OCI-LY7 (cell line): ENCODE data around the gene KBTBD7. TPM values are rescaled to one million over a fixed set of nuclear protein-coding genes. Genes with fewer than 3 reads are reported as not detected.

Experiments used
- BruUV-seq: library from RNA; stranded (reverse); fragments of 400-500 nt; replicated peaks from 2 replicates; lab custom pipeline; 2021; lab: Mats Ljungman, UMichigan
- CTCF ChIA-PET: fragments of 300-600 bp; sonication (Branson Sonifier 250); formaldehyde crosslinking; loops from one replicate; lab custom pipeline; 2022; ENCODE audit warnings: antibody characterized with exemption; ENCODE audit not compliant: unreplicated experiment; lab: Charles Lee
- POLR2A ChIA-PET: fragments of 300-600 bp; sonication (Branson Sonifier 250); formaldehyde crosslinking; loops from one replicate; lab custom pipeline; 2022; ENCODE audit warnings: antibody characterized with exemption; lab: Charles Lee
- DNase-seq: peaks from one replicate; pipeline ENCODE4 v3.0.0-alpha.2; 2015; ENCODE audit warnings: low spot score
- H2AFZ ChIP-seq: fragments of 200-600 bp; sonication (generic), shearing (Covaris generic); 2 replicates; pipeline ENCODE4 v1.6.1; 2014; ENCODE audit warnings: mild to moderate bottlenecking, antibody characterized with exemption, low read length, moderate library complexity
- H3K27ac ChIP-seq: fragments of 200-600 bp; sonication (generic); 2 replicates; pipeline ENCODE4 v1.5.1; 2014; ENCODE audit warnings: mixed run types, low read depth, mild to moderate bottlenecking, moderate library complexity, low read length, inconsistent platforms; ENCODE audit not compliant: poor library complexity, severe bottlenecking
- H3K36me3 ChIP-seq: fragments of 200-600 bp; sonication (generic); 2 replicates; pipeline ENCODE4 v1.6.1; 2014; ENCODE audit warnings: mild to moderate bottlenecking, antibody characterized with exemption, low read length, moderate library complexity, mixed read lengths; ENCODE audit not compliant: insufficient read depth
- H3K4me1 ChIP-seq: fragments of 200-600 bp; sonication (generic); 2 replicates; pipeline ENCODE4 v1.5.1; 2014; ENCODE audit warnings: mild to moderate bottlenecking, low read length; ENCODE audit not compliant: insufficient read depth, poor library complexity, severe bottlenecking
- H3K4me2 ChIP-seq: fragments of 200-600 bp; sonication (generic); 2 replicates; pipeline ENCODE4 v1.6.1; 2014; ENCODE audit warnings: mild to moderate bottlenecking, low read length
- H3K4me3 ChIP-seq: fragments of 200-600 bp; sonication (generic); 2 replicates; pipeline ENCODE4 v1.5.1; 2014; ENCODE audit warnings: mild to moderate bottlenecking, low read depth, low read length; ENCODE audit not compliant: poor library complexity, severe bottlenecking
- H3K79me2 ChIP-seq: fragments of 200-600 bp; sonication (generic); 2 replicates; pipeline ENCODE4 v1.6.1; 2016; ENCODE audit warnings: low read depth, mild to moderate bottlenecking, low read length, moderate library complexity, mixed read lengths; ENCODE audit not compliant: insufficient read depth
- H3K9me2 ChIP-seq: fragments of 200-600 bp; sonication (generic); 2 replicates; pipeline ENCODE4 v1.6.1; 2016; ENCODE audit warnings: mild to moderate bottlenecking, low read length, mixed read lengths; ENCODE audit not compliant: insufficient read depth
- H3K9me3 ChIP-seq: fragments of 200-600 bp; sonication (generic); 2 replicates; pipeline ENCODE4 v1.6.1; 2014; ENCODE audit warnings: mild to moderate bottlenecking, mixed run types, low read length, mixed read lengths
- H4K20me1 ChIP-seq: fragments of 200-600 bp; sonication (generic); 2 replicates; pipeline ENCODE4 v1.6.1; 2014; ENCODE audit warnings: mild to moderate bottlenecking, antibody characterized with exemption, low read length, moderate library complexity, mixed read lengths; ENCODE audit not compliant: insufficient read depth
- CTCF ChIP-seq: fragments of 200-600 bp; sonication (generic); conservative IDR thresholded peaks from 2 replicates; pipeline ENCODE4 v1.5.1; 2014; ENCODE audit warnings: mild to moderate bottlenecking, antibody characterized with exemption, low read length, moderate library complexity, mixed read lengths
- EZH2phosphoT487 ChIP-seq: fragments of 200-600 bp; sonication (generic); IDR thresholded peaks from 2 replicates; pipeline ENCODE4 v1.6.1; 2018; ENCODE audit warnings: low read depth, borderline replicate concordance, mild to moderate bottlenecking, mixed run types, antibody characterized with exemption, low read length, moderate library complexity, mixed read lengths
- intact Hi-C: fragments of 100-400 bp; cut with micrococcal nuclease; formaldehyde crosslinking; loops from one replicate; pipeline ENCODE4 v1.10.0; 2022; ENCODE audit not compliant: unreplicated experiment
- total RNA-seq, 2 experiments: library from RNA; depleted of rRNA in 1 of 2; stranded (reverse); fragments of >200 nt in 1 of 2; shearing (Covaris generic) in 1 of 2; gene quantifications; 2 replicates each; pipeline ENCODE4 v1.2.3, GENCODE V29; 2014 to 2022

The KBTBD7 gene
- total RNA-seq, 2 experiments from 2014 or later: 3.1 to 6.5 TPM

DNA sequence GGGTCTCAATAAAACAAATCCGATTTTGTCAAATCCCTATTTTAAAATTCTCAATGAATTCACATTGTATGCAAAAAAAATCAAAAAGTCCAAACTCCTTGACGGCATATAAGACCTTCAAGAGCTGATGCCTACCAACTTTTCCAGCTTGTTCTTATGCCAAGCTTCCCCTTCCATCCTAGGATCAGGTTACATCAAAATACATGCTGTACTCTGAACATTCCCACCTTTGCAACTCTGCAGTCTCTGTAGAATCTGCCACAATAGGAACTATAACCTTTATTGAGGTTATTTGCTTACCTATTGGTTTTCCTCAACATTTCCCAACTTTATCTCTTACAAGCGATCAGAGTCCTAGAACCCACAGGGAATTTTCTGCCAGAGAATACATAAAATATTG is 7.9 kb downstream of the KBTBD7 start:
- ChIA-PET CTCF (no interaction called here), POLR2A (no interaction called here)
- H3K36me3 ChIP-seq: no peaks in the 10 kb centered on the region
- H3K4me3 ChIP-seq: no peak overlapping the region
- H3K9me2 ChIP-seq: peaks cover 5% of the 10 kb centered on the region; the same call in 1 of the 2 replicates
- no peaks in the 10 kb centered on the region for H3K9me3 ChIP-seq
- no TSS peak for BruUV-seq
- H4K20me1 ChIP-seq: no peaks in the 10 kb centered on the region
- TF ChIP-seq EZH2phosphoT487 (no peak), CTCF (no peak)
- H3K4me1 ChIP-seq: no peaks in the 10 kb centered on the region
- no peak for DNase-seq
- H2AFZ ChIP-seq: no peak overlapping the region
- intact Hi-C loops: no loop called here
- no peak overlapping the region for H3K4me2 ChIP-seq
- H3K27ac ChIP-seq: no peak overlapping the region
- H3K79me2 ChIP-seq: no peaks in the 10 kb centered on the region

GRCh38 chr13:41182231-41182630 is 12.1 kb downstream of the KBTBD7 start:
- Histone ChIP-seq H3K27ac (no peak overlapping the region), H3K4me2 (no peak overlapping the region), H3K9me2 (no peaks in the 10 kb centered on the region), H3K79me2 (no peaks in the 10 kb centered on the region), H3K9me3 (no peaks in the 10 kb centered on the region), H3K4me3 (no peak overlapping the region), H2AFZ (no peak overlapping the region), H4K20me1 (no peaks in the 10 kb centered on the region), H3K36me3 (no peaks in the 10 kb centered on the region), H3K4me1 (no peaks in the 10 kb centered on the region)
- TF ChIP-seq EZH2phosphoT487 (no peak), CTCF (no peak)
- ChIA-PET CTCF (no interaction called here), POLR2A (interaction anchor here (1.6 kb wide), 1 partner anchor 13 kb away, joined by 3 read pairs; no protein-coding TSS in a partner anchor)
- intact Hi-C loops: no loop called here
- no TSS peak for BruUV-seq
- no peak for DNase-seq

- intact Hi-C loops: no loop called here
- Histone ChIP-seq H3K4me1 (no peaks in the 10 kb centered on the region), H3K9me2 (no peaks in the 10 kb centered on the region), H2AFZ (no peak overlapping the region), H3K4me2 (no peak overlapping the region), H3K79me2 (no peaks in the 10 kb centered on the region), H3K27ac (no peak overlapping the region), H4K20me1 (no peaks in the 10 kb centered on the region), H3K4me3 (no peak overlapping the region), H3K36me3 (no peaks in the 10 kb centered on the region), H3K9me3 (peaks cover 7% of the 10 kb centered on the region; the same call in 1 of the 2 replicates)
- no peak for DNase-seq
- BruUV-seq: no TSS peak
- POLR2A ChIA-PET: interaction anchor here (1.0 to 1.1 kb wide), 2 partner anchors 47 to 63 kb away, joined by 3 read pairs; no protein-coding TSS in a partner anchor
- no peak for TF ChIP-seq CTCF
- TF ChIP-seq EZH2phosphoT487: no peak
- CTCF ChIA-PET: no interaction called here
Measured at GRCh38 chr13:41179593-41180250, 14.6 kb downstream of the KBTBD7 start.
